Measurements from ENCODE around the gene DRD2. TPM values are rescaled to one million over a fixed set of nuclear protein-coding genes. Genes with fewer than 3 reads are reported as not detected.

The DRD2 gene
- total and polyA plus RNA-seq, 2 donors (not counting 3 experiments of a cell fraction or from before 2014, with no cell fraction given) = not detected

DNA sequence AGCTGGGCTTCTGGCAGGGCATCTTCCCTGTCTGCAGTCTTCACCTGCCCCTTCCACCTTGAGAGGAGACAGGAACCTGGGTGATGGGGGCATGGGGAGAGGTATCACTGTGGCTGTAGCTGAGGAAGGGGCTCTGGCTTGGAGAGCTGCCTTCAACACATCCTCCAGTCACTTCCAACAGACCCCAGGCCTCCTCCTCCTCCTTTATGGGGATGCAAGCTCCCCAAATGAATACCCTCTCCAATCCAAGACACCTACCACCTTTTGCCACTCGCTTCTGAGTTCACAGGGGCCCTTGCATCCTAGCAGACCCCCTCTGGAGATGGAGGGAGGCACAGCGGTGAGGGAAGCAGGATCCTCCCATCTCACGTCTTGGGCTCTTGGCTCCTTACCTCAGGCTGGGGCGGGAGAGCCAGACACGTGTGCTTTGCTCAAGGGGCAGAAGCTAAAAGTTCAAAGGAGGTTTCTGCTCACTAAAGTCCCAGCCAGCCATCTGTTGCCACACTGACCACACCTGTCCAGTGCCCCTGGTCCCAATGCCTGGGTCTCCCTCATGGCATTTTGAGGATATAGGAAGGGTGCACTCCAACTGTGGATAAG is 74.5 kb downstream of the DRD2 start:
- Histone ChIP-seq H2AFZ (ENCODE audit: low read depth, low read length) (no peak overlapping the region), H3K9ac (replicated peaks; ENCODE audit: extremely low read depth, insufficient read depth, low read length) (no peak overlapping the region), H3K4me1 (ENCODE audit: control insufficient read depth, extremely low read depth, insufficient read depth, low read length) (no peaks in the 10 kb centered on the region), H3K27me3 (ENCODE audit: control insufficient read depth in 2 of 2, insufficient read depth in 2 of 2, low read length in 2 of 2) (no peaks in the 10 kb centered on the region), H3K27ac (ENCODE audit: insufficient read depth, low read depth, low read length) (no peak overlapping the region), H3K36me3 (ENCODE audit: control insufficient read depth in 2 of 2, extremely low read depth in 1 of 2, insufficient read depth in 2 of 2, low read length in 2 of 2) (no peaks in the 10 kb centered on the region), H3K79me2 (ENCODE audit: control insufficient read depth, insufficient read depth, low read length) (no peaks in the 10 kb centered on the region), H3K4me2 (ENCODE audit: insufficient read depth, low read length) (no peak overlapping the region), H4K20me1 (replicated peaks; ENCODE audit: control insufficient read depth, extremely low read depth, insufficient read depth, low read length) (no peaks in the 10 kb centered on the region), H3K9me1 (replicated peaks; ENCODE audit: control insufficient read depth, extremely low read depth, insufficient read depth, low read length) (no peaks in the 10 kb centered on the region), H3K4me3 (replicated peaks in 1 of 3; ENCODE audit: insufficient read depth in 1 of 3, low read depth in 1 of 3, low read length in 3 of 3) (no peak overlapping the region), H3K9me3 (replicated peaks; ENCODE audit: control insufficient read depth, insufficient read depth, low read length) (no peaks in the 10 kb centered on the region)
- CTCF ChIA-PET = no interaction called here
- no peak for FAIRE-seq
- BruUV-seq (replicated peaks) = no TSS peak
- TF ChIP-seq EZH2 (IDR thresholded peaks at IDR 0.05; ENCODE audit: borderline replicate concordance, low read depth, low read length, severe bottlenecking) (no peak), POLR2AphosphoS5 (IDR thresholded peaks at IDR 0.05; ENCODE audit: insufficient read depth, low read depth, low read length) (no peak), CTCF (IDR thresholded peaks at IDR 0.05; ENCODE audit: extremely low read depth in 1 of 2, insufficient read depth in 1 of 2, low read depth in 1 of 2, low read length in 2 of 2) (no peak), GATA2 (IDR thresholded peaks at IDR 0.05; ENCODE audit: insufficient read depth, insufficient read length, low read depth, low read length) (no peak), POLR2A (IDR thresholded peaks at IDR 0.05; ENCODE audit: low read depth, low read length) (no peak), MAX (IDR thresholded peaks at IDR 0.05; ENCODE audit: insufficient read depth, insufficient read length) (no peak), JUN (IDR thresholded peaks at IDR 0.05; ENCODE audit: borderline replicate concordance, insufficient read depth, insufficient read length, low read depth) (no peak), MYC (IDR thresholded peaks at IDR 0.05; ENCODE audit: low read depth, low read length) (no peak), FOS (IDR thresholded peaks at IDR 0.05; ENCODE audit: borderline replicate concordance, insufficient read depth, low read length) (no peak)
- POLR2A ChIA-PET = no interaction called here
- intact Hi-C loops (cut with micrococcal nuclease) (no loop called here), dilution Hi-C loops (cut with MboI; ENCODE audit: extremely low pct_ligation_motif_present, low sequenced_read_pairs) (no loop called here)
- DNase-seq (ENCODE audit: low read depth, low spot score) = no peak

All from endothelial cell of umbilical vein (primary cell).